NCI-H2227 treated with DMSO at 0.1 percent for 48 hours (cell line): Measurements from ENCODE around the gene FCN2.

Experiments used
- DNase-seq: peaks from one replicate; lab custom pipeline; 2025; lab: John Stamatoyannopoulos, UW

FCN2 gene

DNA sequence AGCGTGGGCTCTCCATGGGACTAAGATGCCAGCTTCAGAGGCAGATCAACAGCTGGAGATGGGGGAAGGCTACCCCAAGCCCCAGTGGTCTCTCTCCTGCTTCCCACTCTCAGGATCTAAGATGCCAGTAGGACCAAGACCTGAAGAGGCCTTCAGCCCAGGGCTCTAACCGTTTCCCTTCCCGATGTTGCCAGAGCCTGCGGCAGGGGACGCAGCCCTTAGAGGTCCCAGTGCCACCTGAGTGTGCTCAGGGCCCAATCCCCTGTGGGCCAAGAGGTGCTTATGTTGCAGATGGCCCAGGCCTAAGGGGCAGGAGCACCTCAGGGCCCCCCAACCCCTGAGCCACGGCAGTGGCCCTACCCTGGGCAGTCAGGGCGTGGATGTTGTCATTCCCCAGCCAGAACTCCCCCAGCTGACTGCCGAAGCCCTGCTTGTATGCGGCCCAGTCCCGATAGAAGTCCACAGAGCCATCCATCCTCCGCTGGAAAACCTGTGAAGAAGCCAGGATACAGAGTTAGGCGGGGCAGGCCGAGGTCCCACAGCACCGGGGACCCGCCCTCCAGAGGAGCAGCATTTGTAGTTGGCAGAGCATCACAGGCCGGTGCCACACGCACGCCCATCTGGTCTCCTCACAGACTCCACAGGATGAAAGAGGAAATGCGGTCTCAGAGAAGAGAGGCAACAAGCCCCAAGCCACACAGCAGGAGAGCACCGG, 31.7 kb downstream of the FCN2 start:
- DNase-seq: no peak

DNA sequence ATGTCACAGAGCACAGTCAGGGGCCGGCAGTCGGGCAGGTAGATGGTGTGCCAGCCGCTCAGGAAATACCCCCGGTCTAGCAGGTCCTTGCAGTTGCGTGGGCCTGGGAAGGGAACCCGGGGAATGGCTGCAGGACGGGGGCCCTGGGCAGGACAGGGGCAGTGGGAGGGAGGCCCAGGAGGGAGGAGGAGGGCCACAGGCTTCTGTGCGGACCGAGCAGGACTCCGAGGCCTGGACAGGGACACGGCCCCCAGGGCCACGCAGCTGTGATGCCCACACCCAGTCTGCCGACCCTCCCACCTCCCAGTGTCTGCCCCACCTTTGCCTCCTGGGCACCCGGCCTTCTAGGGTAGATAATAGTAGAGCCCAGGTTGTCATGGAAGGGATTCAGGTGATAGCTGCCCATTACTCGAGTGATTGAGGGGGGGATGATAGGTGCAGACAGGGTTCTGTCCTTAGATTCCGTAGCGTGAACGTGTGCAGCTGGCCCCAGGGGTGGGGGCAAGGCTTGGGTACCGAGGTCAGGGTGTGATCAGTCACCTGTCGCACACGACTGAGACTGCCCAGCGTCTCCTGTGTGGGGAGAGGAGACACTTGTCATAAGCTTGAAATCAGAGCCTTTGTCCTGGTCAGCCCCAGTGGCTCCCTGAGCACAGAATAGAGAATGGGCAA, 32.6 kb downstream of the FCN2 start:
- DNase-seq: no peak

DNA sequence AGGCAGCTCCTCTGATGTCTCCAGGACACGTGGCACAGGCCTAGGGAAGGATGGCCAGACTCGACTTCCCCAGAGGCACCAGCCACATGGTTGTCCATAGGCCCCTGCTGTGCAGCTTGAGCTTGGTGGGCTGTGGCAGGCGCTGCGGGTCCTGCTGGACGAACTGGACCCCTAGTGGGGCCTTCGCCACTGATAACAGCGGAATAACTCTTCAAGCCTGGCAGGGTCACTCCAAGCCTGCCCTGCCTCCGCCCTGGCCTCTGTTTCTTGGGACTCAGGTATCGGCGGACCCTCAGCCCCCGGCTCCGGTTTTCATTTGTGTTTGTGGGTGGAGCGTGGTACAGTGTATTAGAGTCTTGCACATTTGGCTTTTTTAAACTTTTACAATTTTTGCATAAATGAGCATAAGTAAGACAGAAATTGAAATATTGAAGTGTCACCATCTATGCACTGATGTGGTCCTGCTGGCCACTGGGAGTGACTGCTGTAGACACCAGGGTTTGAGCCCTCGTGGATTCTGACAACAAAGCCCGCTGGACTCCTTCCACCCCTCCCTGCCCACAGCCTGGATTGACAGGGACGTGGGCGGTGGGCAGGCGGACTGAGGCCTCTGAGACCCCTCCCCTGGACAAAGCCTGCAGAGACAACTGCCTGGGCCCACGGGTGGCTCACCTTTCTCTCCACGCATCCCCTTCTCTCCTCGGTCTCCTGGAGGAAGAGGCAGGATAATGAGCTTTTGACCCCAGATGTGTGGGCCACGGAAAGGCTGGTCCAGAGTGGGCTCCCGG, 33.3 kb downstream of the FCN2 start:
- no peak for DNase-seq

DNA sequence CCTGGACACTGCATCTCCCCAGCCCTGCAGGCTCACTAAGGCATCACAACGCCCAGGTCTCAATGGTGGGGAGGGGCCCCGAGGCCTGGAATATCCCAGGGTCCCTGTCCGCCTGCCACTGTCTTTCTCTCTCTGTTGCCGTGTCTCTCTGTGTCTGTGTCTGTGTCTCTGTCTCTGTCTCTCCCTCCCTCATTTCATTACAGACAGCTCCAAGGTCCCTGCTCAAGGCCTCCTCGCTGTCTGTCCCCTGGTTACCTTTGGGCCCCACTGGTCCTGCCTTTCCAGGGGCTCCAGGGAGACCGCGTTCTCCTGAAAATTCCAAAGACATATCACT, 33.9 kb downstream of the FCN2 start:
- DNase-seq: no peak

DNA sequence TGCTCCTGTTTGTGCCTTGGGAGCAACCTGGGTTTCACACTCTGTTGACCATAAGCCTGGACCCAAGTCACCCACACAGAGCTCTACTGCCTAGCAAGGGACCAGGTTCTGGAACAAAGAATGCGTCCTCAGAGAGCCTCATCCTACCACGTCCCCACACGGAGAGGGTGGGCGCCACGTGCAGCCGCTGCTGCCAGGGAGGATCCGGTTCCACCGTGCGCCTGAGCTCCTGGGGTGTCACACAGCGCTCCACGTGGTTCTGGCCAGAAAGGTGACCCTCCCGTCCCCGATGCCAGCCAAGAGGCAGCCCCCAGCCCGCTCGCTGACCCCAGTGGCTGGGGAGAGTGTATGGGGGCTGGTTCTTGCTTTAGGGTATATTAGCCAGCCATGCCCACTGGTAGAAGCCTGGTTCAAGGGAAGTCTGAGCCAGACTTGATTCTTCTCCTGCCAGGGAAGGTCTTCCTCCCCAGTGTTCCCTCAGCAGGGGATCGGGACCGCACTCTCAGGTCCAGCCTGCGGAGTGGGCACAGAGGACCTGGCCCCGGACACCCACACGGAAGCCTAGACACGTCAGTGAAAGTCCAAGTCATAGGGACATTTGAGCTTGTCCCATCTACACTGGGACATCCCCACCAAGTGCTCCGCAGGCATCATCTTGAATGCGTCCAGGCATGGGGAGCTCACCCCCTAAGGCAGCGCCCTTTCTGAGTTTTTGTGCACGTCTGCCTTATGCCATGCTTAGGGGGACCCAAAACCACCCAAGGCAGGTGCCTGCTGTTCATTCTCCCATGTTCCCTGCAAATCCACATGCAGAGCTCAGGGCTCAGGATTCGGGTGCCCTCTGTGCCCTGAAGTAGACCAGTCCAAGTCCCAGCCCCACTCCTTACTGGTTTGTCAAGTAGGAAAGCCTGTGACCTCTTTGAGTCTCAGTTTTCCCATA, 34.7 kb downstream of the FCN2 start:
- no peak for DNase-seq

DNA sequence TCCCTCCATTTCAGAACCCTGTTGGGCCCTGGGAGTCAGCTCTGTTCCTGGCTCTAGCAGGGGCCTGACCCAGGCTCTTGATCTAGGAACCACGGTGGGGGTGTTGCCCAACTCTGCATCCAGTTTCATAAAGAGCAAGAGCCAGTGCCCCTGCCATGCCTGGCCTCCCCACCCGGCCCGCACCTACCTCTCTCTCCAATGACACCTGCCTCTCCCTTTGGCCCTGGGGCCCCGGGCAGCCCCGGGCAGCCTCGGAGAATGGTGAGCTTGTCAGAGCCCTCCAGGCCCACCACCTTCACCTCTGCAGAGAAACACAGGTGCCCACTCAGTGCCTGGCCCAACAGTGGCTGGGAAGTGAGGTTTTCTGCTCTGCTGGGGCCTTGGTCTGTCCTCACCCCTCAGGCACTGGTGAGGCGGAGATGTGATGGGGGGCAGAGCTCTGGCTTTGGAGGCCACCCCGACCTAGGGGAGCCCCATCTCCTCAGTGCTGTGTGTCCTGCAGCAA, 35.6 kb downstream of the FCN2 start:
- no peak for DNase-seq

DNA sequence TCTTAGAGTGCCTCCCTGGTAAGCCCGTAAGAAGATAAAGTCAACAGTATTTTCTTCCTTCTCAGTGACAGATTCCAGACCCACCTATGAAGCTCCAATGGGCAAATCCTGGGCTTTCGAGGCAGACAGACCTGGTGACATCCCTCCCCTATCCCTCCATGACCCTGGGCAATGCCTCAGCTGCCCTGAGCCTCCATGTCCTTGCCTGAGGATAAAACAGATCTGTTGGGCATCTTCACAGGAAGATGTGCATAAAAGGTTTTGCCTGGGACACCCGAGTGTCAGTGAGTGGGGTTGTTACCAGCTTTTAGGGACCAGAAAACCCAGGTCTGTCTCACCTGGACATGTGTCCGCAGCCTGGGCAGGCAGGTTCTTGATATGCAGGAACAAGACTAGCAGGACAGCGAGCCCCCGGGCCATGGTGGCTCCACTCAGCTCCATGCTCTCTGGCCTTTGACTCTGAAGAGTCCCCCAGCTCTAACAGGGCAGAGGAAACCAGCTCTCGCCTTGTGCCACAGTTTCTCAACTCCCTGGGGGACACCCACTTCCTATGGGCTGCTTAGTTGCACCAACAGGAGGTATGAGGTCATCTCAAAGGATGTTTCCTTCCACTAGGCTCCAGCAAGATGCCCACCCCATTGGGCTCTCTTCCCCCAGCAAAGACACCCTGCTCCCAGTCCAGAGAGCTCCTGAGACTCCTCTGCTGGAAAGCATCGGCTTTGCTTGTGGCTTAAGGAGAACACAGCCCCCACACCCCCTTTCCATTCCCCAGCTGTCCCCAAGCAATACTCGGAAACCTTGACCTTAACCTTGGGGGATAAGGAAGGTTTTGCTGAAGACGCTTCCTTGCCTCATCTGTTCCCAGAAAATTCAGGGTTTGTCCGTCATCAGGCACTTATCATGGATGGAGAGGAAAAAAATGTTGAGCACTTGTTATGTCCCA, 37.1 kb downstream of the FCN2 start, which contains the start of gene FCN1:
TSS of gene FCN1 (minus strand) at position 482 of the 943 bp plus-strand sequence. CDS start at position 441, 41 bp downstream.
- DNase-seq: no peak

DNA sequence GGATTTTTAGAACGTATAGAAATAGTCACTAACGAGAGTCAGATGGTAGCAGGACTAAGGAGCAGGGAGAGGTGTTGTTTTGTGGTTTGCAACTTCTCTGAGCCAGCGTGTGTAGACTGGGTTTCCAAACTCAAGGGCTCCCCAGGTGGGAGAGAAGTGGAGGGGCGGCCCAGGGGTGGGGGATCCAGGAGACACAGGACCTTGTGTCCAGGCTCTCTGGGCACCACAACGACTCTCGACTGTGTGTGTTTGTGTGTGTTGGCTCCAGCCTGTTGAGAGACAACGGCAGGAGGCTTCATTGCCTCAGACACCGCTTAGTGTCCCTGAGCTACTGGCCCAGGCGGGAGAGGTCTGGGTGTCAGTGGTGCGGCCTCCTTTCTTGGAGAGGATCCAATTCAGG, 38.0 kb downstream of the FCN2 start:
- DNase-seq: no peak

DNA sequence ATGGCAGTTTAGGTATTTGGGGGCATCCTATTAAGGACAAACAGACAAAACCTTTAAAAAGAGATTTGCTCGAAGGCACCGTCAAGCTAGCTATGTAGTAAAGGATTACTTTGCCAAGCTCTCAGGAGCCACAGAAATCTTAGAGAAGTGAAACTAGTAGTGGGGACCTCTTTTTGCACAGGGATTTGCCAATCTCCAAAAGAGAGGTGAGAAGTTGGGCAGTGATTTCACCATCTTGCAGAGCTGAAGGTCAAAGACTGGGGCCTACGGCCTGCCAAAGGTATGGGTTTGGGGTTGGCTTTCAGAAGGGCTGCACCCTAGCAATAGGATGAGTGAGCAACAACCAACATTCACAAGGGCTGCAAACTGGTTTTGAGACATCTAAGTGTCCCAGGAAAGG, 38.7 kb downstream of the FCN2 start:
- no peak for DNase-seq

DNA sequence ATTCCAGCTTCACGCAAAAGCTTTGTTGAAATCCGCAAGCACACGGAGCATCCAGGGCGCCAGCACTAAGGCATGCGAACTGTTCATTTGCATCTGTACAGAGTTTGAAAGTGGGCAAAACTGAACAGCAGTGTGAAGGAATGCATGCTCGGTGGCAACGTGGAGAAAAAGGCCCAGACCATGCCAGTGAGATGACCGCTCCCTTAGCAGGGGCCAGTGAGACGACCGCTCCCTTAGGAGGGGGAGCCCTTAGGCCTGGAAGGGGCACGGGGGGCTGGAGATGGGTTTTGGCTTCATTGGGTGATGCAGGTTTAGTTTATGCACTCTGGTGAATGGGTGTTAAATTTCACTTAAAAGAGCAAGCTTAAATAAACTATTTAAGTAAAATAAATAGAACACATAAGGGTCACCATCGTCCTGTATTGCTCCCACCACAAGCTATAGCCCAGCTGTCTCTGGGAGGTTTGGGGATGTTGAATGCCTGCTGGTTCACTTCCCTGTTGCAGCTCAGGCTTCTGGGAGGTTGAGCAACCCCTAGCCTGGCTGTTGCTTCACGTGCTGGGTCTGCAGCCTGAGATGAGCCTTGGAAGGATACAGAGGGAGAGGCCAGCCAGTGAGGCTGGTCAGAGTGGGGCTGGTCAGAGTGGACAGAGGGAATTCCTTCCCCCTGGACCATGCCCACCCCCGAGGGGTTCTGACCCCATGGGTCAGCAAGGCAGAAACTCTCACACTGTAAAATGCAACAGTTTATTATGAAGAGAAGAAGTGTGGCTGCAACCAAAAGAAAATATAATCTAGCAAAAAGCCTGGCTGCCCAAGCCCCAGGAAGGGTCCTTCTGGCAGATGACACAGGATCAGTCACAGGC, 41.7 kb downstream of the FCN2 start:
- no peak for DNase-seq

DNA sequence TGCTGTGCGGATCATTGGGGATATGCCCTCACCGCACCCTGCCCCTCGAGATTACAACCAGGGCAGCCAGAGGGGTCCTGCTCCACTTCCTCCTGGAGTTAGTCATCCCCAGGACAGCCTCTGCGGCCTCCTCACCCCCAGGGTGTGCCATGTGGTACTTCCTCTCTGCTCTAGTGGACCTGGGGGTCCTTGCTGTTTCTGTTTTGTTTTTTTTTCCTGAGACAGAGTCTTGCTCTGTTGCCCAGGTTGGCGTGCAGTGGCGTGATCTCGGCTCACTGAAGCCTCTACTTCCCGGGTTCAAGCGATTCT, 42.3 kb downstream of the FCN2 start:
- no peak for DNase-seq

DNA sequence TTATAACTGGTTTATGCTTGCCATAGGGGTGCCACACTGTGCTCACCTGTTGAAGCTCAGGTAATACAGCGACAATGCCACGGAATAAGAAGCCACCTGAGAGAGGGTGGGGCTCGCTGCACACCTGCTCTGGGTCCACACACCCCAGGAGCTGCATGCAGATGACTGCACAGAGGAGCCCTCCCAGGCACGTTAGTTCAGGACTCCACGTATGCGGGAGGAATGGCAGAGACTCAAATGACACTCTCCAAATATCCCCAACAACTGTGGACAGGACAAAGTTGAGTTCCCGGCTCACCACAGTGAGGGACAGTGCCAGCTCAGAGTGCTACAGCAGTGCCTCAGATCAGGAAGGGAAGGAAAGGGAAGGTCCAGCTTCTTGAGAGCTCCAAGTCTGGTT, 42.9 kb downstream of the FCN2 start:
- no peak for DNase-seq

DNA sequence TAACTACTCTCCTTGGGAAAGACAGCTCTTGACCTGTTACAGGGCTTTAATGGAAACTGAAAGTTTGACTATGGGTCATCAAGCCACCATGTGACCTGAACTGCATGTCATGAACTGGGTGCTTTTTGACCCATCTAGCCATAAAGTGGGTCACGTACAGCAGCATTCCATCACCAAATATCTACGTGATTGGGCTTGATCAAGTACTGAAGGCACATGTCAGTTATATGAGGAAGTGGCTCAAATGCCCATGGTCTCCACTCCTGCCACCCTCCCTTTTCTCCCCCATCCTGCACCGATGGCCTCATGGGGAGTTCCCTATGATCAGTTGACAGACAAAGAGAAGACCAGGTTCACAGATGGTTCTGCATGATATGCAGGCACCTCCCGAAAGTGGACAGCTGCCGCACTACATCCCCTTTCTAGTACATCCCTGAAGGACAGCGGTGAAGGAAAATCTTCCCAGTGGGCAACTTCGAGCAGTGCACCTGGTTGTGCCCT, 44.5 kb downstream of the FCN2 start:
- DNase-seq: no peak

DNA sequence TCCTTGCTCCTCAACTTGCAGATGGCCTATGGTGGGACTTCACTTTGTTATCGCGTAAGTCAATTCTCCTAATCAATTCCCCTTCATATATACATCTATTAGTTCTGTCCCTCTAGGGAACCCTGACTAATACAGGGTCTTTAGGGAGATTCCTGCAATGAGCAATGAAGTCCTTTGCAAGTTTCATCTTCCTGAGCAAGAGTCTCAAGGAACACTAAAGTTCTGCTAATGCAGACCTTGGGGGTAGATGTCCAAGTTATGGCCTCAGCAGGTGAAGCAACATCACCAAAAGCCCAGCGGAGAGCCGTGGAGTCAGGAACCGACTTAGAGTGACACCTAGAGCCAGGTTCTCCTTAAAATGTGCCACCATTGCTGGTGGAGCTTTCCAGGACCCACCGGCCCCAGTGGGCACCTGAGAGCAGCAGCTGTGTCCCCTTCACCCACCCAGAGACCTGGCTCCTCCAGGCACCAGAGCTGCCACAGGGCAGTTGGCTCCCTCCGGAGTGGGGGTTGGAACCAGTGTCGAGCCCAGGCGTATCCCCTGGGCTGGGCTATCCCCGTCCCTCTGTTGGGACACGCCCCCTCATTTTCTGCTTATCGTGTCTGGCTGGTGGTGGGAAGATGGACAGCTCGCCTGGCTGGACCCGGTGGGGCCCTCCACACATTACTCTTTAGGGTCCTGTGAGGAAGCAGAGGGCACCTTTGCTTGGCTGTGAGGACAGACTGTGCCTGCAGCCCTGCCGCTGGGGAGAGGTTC, 48.0 kb downstream of the FCN2 start:
- DNase-seq: no peak

DNA sequence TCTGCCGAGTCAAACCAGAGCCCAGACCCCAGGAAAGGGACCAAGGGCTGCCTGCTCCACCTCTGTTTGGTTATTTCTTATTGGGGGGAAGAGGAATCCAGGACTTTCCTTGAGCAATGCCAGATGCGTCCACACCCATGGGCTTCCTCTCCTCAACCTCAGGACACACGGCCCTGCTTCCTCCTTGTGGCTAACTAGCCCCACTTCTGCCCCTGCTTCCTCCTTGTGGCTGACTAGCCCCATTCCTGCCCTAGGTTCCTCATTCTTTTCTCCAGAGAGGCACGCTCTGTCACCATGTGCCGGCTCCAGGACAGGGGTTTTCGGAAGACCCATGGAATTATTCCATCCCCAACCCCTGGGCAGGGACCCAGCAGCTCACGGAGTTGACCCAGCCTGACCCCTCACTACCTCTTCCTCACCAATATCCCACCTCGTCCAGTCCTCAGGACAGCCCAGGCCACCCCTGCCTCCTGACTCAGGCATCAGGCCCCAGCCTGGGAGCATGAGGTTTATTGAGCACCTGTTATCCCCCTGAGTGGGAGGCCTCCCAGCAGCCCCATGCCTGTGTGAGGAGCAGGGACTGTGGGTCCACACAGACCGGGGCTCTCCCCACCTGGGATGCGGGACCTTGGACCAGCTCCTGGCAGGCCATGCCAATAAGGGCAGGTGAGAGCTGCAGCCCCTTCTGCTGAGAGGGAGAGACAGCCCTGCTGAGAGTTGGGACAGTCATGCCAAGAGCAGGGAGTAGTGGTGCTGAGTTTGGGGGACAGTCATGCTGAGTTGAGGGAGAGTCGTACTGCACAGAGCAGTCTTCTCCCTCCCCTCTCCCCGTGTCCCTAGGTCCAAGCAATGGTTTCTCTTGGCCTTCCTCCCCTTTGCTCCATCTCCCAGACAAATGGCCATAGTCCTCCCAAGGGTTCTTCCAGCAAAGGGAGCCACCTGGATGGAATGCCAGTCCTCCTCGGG, 48.9 kb downstream of the FCN2 start:
- DNase-seq: no peak

DNA sequence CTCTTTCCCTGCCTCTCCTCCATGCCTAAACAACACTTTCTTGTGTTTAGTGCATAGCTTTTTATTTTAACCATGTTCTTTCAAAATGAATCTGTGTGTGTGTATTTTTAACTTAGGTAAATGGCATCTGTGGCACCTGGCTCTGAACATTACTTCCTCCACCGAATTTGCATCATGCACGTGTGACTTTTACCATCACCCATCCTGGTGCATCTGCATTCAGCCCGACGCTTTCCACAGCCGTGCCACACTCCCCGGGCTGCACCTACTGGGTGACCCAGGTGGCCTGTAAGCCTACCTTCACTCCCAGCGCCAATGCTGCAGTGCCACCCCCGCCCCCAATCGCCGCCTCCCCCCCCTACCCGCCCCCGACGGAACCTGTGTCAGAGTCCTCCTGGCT, 49.8 kb downstream of the FCN2 start:
- no peak for DNase-seq

DNA sequence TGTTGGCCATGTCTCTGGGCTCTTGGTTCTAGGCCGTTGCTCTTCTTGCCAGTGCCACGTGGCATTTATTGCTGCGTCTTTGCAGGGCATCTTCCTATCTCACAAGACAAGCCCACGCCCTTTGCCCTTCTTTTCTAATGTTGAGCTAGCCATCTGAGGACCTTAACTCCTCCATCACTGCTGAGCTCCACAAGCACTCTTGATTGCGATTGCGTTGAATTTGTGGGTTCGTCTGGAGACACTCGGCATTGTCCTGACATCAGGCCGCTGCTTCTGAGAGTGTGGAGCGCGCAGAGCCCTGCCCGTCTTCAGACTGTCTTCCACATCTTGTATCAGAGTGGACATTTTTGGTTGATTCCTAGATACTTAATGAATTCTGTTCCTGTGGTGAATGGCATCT, 51.6 kb downstream of the FCN2 start:
- no peak for DNase-seq

DNA sequence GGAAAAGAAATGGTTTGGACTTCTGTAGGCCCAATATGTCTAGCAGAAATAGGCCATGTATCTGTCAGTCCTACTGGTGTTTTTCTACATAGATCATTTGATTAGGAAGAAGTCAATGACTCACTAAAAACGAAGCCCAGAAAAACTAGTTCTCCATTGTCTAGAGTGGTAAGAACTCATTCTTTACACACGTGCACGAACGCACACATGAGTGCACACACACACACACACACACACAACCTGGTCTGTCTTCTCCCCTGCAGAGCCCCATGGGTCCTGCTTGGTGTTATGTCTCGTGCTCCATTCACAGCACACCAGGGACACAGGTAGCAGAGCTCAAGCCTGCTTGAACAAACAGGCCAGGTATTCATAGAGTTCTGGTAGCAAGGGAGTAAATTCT, 52.0 kb downstream of the FCN2 start:
- DNase-seq: no peak
